Stimulated activated CD4-positive, alpha-beta T cell treated with anti-CD3 and anti-CD28 coated beads, Interleukin-1b, Interleukin-23, amount 100 ng/mL, for 4 hours (primary cell): ENCODE data around the gene AZU1.
A peak's percentile ranks its signal among the peaks of the same experiment; 100 is the strongest.

ENCODE experiments used
- DNase-seq, 2 donors: peaks; one replicate each; pipeline ENCODE4 v3.0.0-alpha.2; 2020; ENCODE audit warnings: low read depth in 2 of 2

AZU1 gene

DNA sequence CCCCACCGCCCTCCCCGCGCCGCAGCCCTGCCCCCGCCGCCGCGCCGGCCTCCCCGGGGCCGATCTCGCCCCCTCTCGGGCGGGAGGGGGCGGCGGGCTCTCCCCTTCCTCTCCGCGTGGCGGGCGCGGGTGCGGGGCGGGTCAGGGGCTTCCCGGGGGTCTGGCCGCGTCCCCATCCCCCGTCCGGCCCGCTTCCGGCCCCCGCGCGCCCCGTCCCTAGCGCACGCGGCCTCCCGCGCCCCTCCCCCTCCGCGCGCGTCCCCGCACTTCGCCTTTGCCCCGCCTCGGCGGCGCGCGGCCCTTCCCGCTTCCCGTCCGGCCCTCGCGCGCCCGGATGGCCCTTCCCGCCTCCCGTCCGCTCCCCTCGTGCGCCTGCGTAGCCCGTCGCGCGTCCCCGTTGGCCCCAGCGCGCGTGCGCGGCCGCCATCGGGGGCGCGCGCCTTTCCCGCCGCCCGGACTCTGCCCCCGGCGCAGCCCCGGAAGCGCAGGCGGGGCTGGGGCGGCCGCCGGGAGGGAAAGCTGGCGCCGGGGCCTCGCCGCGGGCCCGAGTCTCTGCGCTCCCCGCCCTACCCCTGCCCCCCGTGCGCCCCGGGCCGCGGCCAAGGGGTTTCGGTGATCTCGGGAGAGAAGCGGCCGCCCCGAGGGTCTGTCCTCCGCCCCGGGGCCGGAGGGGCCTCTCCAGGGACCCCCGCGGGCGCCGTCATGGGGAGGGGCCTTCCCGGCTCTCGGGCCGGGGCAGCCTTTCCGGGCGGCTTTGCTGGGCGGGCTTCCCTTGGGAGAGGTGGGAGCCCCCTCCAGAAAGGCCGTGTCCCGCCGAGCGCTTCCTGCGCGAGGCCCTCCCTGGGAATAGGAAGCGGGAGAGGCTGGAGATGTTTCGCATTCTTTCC is 29.9 kb upstream of the AZU1 start:
- DNase-seq = peak; percentile 72 to 85

DNA sequence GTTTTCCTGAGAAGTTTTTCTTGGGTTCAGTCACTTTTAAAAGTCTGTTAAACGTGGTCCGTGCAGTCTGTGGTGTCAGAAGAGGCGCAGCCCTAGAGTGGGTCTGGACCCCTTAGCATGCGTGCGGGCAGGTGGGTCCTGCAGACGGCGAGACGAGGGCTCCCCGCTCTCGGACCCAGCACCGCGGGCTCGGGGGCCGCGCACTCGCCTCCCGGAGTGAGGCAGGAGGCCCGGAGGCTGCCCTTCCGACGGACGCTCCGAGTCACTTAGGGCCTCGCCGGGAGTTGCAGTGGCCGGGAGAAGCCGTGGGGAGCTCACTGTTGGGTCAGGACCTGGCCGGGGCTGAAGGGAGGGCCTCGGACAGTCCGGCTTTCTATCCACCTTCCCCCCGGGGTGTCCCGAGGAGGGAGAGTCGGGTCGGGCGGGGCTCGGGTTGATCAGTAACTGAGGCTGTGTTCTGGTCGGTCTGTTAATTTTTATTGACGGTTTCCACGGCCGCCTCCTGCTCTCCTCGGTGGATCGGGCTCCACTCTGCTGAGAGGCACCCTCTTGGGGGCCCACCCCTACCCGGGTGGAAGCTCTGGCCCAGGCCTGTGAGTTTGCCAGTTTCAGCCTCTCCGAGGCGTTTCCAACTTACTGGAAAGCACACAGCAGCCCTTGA is 29.1 kb upstream of the AZU1 start:
- no peak for DNase-seq

DNA sequence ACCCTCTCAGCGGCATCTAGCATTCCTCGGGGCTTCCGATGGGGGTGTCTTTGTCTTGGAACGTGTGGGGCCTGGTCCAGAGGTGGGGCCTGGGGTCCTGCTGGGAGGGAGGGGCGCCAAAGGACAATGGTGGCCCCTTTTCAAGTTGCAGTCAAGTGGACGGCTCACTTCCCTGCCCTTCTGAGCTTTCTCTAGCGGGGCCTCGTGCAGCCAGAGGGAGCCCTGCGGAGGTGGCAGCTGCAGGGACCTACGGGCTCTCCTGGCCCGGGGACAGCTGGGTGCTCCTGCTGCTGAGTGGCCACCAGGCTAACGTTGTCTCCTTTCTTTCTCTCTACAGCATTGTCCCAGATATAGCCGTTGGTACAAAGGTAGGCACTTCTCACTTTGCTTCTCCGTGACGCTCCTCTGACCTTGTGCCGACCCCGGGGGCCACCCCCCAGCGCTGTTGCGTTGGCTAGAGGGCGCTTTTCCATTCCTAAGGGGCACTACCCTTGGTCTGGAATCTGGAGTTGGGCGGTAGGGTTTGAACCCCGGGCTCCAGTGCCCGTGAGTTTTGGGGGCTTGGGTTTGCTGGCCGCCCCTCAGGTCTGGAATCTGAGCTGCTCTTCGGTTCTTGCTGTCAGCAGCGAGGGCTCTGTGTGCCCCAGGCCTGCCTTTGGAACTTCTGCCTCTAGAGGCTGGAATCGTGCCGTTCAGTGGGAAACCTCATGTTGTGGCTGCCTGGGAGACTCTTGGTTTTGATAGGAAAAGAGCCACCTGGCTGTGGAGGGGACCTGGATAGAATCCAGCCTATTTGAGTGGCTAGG is 28.4 kb upstream of the AZU1 start:
- DNase-seq = no peak

DNA sequence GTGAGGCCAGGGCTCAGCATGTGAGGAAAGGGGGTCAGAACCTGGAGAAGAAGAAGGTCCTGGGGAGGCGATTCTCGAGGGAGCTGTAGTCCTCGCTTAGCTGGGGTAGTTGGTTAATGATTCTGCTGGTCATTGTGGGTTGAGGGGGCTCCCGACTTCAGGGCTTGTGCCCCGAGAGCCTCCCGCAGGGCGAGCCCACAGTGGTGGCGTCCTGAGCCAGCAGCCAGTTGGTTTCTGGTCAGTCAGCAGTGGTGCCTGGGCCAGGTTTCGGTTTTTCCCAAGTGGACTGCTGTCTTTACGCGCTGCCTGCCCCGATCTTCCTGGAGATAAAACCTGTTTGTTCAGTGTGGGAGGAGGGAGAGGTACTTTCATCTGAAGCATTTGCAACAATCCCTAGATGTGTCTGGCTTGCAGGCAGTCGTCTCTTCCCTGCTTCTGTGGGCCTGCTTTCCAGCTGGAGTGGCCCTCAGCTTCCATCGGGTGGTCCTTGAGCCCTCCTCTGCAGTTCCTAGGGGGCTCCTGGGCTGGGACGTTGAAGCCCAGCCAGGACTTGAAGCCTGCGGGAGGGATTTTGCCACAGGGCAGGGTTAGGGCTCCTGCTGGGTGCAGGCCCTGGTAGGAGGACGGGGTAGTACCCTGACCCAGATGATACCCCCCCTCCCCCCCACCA is 27.1 kb upstream of the AZU1 start:
- no peak for DNase-seq

DNA sequence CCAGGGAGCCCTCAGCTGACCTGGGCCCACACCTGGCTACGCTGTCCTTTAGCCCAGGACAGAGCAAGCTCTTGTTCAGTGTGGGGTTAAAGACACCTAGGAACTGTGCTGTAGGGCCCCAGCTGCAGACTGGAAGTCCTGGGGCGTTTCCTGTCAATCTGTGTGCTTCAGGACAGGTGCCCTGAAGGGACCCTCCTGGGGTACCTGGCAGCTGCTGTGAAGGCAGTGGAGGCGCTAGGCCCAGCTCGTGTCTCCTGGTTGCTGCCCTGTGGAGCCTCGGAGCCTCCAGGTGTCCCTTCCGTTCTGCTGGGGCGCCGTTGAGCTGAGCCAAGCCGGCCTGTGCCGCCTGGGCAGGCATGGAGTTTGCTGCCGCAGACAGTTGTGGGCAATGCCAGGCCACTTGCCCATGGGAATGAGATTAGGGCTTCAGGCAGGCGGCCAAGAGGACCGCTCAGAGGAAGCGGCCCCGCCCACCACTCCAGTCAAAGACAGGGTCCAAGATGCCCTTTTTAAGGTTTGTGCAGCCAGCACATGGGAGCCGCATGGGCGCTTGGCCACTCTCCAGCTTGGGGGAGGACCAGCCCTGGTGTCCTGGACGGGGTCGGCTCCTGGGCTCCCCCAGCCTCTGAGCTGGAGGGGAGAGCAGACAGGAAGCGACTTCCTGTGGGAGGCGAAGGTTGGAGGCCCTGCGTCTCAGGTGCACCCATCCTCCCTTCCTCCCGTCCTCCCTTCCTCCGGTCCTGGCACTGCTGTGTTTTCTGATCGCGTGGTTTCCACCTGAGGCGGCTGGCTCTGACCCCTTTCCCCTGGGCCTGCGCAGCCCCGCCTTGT is 26.4 kb upstream of the AZU1 start:
- no peak for DNase-seq

DNA sequence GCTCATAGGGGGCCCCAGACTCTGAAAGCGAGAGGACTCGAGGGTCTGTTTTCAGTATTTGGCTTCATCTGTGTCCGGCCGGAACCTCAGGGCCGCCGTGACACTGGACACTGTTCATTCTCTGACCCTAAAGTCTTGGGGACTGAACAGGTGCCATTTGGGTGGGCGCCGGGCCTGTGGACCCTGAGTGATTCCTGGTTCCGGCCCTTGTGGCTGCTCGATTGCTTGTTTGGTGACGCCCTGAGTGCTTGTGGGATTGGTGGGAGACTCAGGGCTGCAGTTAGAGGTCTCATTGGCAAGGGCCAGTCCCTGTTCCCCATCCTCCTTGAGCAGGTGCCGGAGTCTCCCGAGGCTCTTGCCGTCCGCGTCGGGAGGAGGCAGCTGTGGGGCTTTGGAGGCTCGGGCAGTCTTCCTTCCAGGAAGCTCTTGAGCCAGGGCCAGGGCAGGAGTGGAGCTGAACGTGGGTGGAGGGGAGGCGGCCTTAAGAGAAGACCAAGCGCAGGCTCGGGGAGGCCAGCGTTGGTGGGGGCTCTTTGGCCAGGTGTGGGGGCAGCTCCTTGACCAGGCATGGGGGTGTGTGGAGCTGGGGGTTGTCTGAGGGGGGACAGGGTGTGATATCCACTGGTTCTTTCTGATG is 25.7 kb upstream of the AZU1 start:
- no peak for DNase-seq

DNA sequence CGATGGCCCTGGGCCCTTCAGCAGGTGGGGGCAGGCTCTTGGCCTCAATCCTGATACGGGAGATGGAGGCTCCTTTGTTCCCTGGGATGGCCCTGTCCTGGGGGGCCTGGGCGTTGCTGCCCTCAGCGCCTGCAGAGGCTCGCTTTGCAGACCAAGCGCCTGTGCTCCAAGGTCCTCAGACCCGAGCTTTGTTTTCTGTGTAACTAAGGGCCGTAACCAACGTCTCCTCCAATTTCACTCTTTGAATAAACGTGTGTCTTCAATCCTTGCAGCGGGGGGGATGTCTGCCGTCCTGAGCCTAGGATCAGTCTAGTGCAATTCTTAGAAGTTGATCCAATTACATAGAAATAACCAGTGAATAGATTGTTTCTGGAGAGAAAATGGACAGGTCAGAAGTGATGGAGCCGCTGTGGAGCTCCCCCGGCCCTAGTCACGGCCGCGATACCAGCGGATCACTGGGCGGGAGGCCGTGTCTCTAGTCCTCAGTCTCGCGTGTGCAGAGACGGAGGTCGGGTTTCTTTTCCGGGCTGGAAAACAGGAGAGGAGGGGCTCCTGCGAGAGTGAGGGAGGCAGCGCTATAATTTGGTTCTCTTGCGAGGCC is 25.0 kb upstream of the AZU1 start:
- no peak for DNase-seq

DNA sequence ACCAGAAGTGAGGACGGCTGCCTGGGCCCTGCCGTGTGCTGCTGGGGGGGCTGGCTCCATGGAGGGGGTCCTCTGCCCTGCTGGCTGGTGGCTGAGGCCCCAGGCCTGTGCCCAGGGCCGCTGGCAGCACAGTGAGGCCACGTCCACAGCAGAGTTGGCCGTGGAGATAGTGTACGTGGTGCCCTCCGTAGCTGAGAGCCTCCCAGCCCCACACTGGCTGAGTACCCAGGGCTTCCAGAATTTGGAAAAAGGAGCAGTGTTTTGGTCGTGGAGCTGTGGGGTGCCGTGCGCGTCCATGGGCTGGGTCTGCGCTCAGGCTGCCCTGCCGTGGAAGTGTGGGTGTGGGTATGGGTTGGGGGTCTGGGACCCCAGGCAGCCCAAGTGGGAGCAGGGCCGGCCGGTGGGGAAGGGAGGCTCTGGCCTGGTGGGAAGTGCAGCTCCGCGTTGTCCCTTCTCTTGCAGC is 24.5 kb upstream of the AZU1 start:
- no peak for DNase-seq

DNA sequence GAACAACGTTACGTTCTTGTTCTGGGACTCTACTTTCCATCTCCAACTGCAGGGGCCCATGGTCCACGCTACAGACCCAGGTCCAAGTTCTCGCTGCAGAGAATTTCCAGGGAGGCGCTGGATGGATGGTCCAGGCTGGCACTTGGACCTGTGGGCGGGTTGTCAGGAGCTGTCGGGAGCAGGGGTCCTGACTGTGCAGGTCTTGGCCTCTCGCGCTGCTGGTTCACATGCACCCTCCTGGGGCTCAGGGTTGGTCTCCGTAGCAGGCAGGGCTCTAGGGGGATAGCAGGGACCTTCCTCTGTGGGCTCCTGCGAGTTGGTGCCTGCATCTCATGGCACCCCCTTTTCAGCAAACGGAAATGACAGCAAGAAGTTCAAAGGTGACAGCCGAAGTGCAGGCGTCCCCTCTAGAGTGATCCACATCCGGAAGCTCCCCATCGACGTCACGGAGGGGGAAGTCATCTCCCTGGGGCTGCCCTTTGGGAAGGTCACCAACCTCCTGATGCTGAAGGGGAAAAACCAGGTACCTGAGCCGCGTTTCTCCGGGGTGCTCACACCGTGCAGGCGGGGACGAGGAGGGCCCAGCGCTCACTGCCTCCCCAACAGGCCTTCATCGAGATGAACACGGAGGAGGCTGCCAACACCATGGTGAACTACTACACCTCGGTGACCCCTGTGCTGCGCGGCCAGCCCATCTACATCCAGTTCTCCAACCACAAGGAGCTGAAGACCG is 23.8 kb upstream of the AZU1 start:
- no peak for DNase-seq

DNA sequence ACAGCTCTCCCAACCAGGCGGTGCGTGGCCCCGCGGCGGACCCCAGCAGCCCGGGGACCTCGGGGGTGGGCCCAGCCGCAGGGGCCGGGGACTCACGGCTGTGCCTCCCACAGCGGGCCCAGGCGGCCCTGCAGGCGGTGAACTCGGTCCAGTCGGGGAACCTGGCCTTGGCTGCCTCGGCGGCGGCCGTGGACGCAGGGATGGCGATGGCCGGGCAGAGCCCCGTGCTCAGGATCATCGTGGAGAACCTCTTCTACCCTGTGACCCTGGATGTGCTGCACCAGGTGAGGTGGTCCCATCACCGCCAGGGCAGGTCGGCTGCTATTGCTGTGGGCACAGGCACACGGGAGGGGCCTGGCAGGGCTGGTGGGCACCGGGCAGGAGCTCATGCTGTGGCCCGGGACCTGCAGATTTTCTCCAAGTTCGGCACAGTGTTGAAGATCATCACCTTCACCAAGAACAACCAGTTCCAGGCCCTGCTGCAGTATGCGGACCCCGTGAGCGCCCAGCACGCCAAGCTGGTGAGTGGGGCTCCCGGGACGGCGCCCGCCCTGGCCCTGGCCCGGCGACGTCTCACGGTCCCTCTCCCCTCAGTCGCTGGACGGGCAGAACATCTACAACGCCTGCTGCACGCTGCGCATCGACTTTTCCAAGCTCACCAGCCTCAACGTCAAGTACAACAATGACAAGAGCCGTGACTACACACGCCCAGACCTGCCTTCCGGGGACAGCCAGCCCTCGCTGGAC is 23.0 kb upstream of the AZU1 start:
- no peak for DNase-seq

DNA sequence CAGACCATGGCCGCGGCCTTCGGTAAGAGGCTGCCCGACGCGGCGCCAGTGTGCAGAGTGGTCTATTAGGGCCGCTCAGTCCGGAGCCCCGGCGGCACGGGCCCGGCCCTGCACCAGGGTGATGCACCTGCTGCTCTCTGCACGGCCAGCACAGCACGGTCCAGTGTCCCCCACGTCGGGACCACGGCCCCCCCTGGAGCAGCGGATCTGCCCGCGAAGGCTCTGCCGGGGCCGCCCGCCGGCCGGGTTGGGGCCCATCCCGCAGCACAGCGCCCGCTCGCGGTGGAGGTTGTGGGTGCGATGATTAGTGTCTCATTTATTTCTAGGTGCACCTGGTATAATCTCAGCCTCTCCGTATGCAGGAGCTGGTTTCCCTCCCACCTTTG is 22.5 kb upstream of the AZU1 start:
- DNase-seq = no peak

DNA sequence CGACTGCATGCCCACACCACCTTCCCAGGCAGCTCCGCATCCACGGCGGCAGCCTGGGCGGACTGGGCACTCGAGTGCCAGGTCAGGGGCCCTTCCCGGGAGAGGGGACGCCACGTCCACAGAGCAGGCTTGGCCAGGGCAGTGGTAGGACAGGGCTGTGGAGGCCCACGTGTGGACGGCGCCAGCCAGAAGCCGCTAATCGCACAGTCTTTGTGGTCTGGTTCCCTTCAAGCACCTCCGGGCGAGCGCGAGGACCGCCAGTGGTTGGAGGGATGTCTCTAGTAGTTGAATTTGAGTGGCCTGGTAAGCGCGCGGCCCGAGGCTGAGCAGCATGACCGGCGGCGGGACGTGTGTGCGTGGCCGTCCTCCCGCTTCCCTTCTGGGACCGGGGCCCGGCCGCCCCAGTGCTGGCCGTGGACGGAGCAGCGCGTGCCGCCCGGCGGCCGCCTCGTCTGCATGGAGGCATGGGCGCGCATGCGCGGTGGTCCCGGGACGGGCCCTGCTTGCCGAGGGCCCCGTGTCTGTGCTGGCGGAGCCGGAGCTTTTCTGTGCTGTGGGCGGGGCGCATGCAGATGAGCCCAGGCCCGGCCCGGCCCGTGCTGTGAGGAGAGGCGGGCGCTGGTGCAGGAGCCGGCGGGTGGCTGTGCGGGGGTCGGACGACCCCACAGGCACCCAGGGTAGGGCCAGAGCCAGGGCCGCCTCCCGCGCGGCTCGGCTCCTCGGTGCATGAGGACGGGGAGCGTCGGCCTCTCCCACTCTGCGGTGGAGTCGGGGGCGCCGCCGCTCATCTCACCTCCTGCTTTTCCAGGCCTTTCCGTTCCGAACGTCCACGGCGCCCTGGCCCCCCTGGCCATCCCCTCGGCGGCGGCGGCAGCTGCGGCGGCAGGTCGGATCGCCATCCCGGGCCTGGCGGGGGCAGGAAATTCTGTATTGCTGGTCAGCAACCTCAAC is 21.8 kb upstream of the AZU1 start:
- no peak for DNase-seq

DNA sequence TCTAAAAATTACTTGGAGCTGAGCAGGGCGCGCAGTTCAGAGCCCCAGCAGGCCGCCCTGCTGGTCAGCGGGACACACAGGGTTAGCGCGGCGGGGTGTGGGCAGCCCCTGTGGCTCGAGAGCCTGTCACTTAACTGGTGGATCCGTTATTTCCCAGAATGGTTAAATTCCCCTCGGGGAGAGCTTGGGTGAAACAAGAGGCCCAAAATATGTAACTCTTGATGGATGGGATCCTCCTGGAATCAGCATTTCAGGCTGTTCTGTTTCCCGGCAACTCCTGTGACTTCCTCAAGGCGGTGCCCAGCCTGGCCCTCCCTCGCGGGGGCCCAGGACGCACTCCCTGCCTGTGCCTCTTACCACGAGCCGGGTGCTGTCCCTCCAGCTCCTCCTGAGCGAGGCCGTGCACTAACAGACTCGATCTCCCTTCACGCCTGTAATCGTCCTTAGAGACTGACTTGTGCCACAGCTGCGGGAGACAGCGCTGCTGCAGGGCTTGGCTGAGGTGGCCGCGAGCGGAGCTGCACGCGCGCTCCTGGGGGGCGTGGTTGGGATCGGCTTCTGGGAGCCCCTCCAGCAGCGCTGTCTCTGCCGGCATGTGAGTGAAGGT is 20.7 kb upstream of the AZU1 start:
- DNase-seq = no peak

DNA sequence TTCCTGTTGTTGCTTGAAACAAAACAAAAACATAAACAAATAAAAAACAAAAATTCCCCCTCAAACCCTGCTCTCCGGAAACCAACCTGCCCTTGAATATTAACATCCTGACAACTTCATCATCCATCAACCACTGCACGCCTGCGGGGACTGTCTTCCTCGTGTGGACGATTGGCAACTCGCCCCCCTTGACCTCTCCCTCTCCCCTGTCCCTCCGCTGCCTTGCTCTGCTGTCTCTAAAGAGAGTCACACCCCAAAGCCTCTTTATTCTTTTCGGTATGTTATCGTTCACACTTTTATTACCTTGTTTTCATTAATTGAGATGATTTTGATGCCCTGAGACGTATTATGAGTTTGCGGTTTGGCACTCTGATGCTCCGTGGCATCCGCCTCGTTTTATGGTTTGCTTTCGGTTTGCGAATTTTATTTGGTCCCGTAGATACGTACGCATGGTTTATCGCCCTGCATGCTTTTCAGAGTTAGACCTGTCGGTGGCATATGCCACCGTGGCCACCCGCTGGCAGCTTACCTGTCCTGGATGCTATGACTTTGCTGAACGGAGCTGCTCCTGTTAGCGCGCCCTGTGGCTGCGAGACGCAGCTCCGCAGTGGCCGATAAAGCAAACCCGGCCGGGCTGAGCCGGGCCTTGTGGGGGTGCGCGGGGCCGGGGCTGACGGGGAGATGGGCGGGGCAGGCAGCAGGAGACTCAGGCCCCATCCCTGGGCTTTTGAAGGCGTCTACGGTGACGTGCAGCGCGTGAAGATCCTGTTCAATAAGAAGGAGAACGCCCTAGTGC is 19.8 kb upstream of the AZU1 start:
- no peak for DNase-seq

DNA sequence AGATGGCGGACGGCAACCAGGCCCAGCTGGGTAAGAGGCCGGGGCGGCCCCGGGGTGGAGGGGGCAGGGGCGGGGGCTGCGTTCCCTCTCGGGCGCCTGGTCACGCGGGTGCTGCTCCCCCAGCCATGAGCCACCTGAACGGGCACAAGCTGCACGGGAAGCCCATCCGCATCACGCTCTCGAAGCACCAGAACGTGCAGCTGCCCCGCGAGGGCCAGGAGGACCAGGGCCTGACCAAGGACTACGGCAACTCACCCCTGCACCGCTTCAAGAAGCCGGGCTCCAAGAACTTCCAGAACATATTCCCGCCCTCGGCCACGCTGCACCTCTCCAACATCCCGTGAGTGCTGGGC is 19.2 kb upstream of the AZU1 start:
- no peak for DNase-seq

DNA sequence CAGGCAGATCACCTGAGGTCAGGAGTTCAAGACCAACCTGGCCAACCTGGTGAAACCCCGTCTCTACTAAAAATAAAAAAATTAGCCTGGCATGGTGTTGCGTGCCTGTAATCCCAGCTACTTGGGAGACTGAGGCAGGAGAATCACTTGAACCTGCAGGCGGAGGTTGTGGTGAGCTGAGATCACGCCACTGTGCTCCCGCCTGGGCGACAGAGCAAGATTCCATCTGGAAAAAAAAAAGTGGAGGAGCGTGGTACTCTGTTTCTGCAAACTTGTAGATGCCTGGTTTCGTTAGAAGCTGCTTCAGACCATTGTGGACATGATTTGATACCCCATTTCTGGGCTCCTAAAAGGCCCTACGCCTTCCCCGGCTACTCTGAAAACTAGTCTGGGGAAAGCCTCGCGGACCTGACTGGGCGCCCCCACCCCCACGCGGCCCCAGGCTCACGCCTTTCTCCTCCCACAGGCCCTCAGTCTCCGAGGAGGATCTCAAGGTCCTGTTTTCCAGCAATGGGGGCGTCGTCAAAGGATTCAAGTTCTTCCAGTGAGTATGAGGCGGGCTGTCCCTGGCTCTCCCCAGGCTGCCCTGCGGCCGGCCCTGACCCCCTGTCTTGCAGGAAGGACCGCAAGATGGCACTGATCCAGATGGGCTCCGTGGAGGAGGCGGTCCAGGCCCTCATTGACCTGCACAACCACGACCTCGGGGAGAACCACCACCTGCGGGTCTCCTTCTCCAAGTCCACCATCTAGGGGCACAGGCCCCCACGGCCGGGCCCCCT is 17.4 kb upstream of the AZU1 start:
- DNase-seq = no peak
